HK-2 (cell line): ENCODE measurements around the gene ABCC1.
"Not testable (repeated sequence)": the region's sequence is repeated elsewhere in the genome, so short reads cannot be mapped to it uniquely, and the experiment has no call there.

Source experiments
- DNase-seq: peaks from one replicate; pipeline ENCODE4 v3.0.0-alpha.2; 2018; ENCODE audit not compliant: unreplicated experiment

ABCC1 gene

GRCh38 chr16:15946257-15947044, 3.0 kb upstream of the ABCC1 start:
- no peak for DNase-seq

GRCh38 chr16:15947983-15948509, 1.4 kb upstream of the ABCC1 start:
- no peak for DNase-seq

- DNase-seq = no peak
Observed at GRCh38 chr16:15948532-15949209, 745 bp upstream of the ABCC1 start.

GRCh38 chr16:15950161-15950854, 892 bp downstream of the ABCC1 start:
- DNase-seq = no peak

GRCh38 chr16:15950869-15951268, 1.5 kb downstream of the ABCC1 start:
- no peak for DNase-seq

GRCh38 chr16:15951852-15952251, 2.4 kb downstream of the ABCC1 start:
- DNase-seq = no peak

GRCh38 chr16:15952265-15952711, 2.9 kb downstream of the ABCC1 start:
- DNase-seq = no peak

GRCh38 chr16:15953477-15953876, 4.1 kb downstream of the ABCC1 start:
- DNase-seq = no peak

GRCh38 chr16:15953929-15954813, 4.8 kb downstream of the ABCC1 start:
- DNase-seq = no peak

- DNase-seq = no peak
Observed at GRCh38 chr16:15954814-15955151, 5.4 kb downstream of the ABCC1 start.

- no peak for DNase-seq
Observed at GRCh38 chr16:15955425-15955824, 6.0 kb downstream of the ABCC1 start.

- not testable (repeated sequence) for DNase-seq
Observed at GRCh38 chr16:15956106-15956505, 6.7 kb downstream of the ABCC1 start.

GRCh38 chr16:15958703-15959348, 9.4 kb downstream of the ABCC1 start:
- no peak for DNase-seq

GRCh38 chr16:15960124-15960971, 10.9 kb downstream of the ABCC1 start:
- no peak for DNase-seq

GRCh38 chr16:15961060-15961511, 11.7 kb downstream of the ABCC1 start:
- no peak for DNase-seq

GRCh38 chr16:15961571-15962090, 12.2 kb downstream of the ABCC1 start:
- DNase-seq = no peak

GRCh38 chr16:15963307-15963910, 14.0 kb downstream of the ABCC1 start:
- DNase-seq = no peak

GRCh38 chr16:15966420-15966819, 17.0 kb downstream of the ABCC1 start:
- DNase-seq = no peak

GRCh38 chr16:15966836-15967546, 17.6 kb downstream of the ABCC1 start:
- DNase-seq = no peak
